Thymus (tissue), 11 donors: ENCODE results near the gene EMILIN1. TPM values are rescaled to one million over a fixed set of nuclear protein-coding genes. Genes with fewer than 3 reads are reported as not detected.

Experiments used
- DNase-seq, 9 donors: peaks; one replicate each; pipeline ENCODE4 v3.0.0-alpha.2; 2013; ENCODE audit warnings: low spot score in 9 of 9, low read depth in 6 of 9, missing footprints in 1 of 9
- H3K27ac ChIP-seq, 2 donors: one replicate each; pipeline ENCODE4 v1.5.1; 2013; ENCODE audit warnings: control low read depth in 1 of 2, low read depth in 1 of 2, low read length in 1 of 2, mild to moderate bottlenecking in 1 of 2, moderate library complexity in 1 of 2
- H3K27me3 ChIP-seq, 2 donors: one replicate each; pipeline ENCODE4 v1.5.1; 2013; ENCODE audit warnings: low read length in 1 of 2; ENCODE audit not compliant: control insufficient read depth in 2 of 2, insufficient read depth in 1 of 2
- H3K36me3 ChIP-seq, 2 donors: one replicate each; pipeline ENCODE4 v1.5.1; 2013; ENCODE audit warnings: low read length in 1 of 2, mild to moderate bottlenecking in 1 of 2, moderate library complexity in 1 of 2; ENCODE audit not compliant: control insufficient read depth in 2 of 2, insufficient read depth in 2 of 2
- H3K4me1 ChIP-seq, 2 donors: one replicate each; pipeline ENCODE4 v1.5.1; 2013; ENCODE audit warnings: low read length in 2 of 2; ENCODE audit not compliant: control insufficient read depth in 2 of 2, insufficient read depth in 2 of 2
- H3K4me3 ChIP-seq, 2 donors: one replicate each; pipeline ENCODE4 v1.5.1; 2013; ENCODE audit warnings: low read length in 2 of 2, control low read depth in 1 of 2, mild to moderate bottlenecking in 1 of 2
- H3K9me3 ChIP-seq, 2 donors: one replicate each; pipeline ENCODE4 v1.5.1; 2013; ENCODE audit warnings: low read length in 1 of 2, mild to moderate bottlenecking in 1 of 2; ENCODE audit not compliant: control insufficient read depth in 2 of 2, insufficient read depth in 1 of 2
- WGBS: extraction: QIAGEN DNeasy Blood & Tissue Kit; methylation state at CpG from one replicate; pipeline ENCODE4 v1.1.7; 2013; 5-methylcytosine and 5-hydroxymethylcytosine counted together
- polyA plus RNA-seq: library from polyadenylated mRNA; stranded (reverse); fragments of 200-250 nt; gene quantifications from one replicate; pipeline ENCODE4 v1.2.3, GENCODE V29; 2013
- total RNA-seq: library from RNA; stranded (reverse); fragments of 120-200 nt; gene quantifications from one replicate; pipeline ENCODE4 v1.2.4, GENCODE V29; 2013
- donor health status: healthy.

EMILIN1 gene
- total and polyA plus RNA-seq, 2 donors, result 8.9 to 9.2 TPM

DNA sequence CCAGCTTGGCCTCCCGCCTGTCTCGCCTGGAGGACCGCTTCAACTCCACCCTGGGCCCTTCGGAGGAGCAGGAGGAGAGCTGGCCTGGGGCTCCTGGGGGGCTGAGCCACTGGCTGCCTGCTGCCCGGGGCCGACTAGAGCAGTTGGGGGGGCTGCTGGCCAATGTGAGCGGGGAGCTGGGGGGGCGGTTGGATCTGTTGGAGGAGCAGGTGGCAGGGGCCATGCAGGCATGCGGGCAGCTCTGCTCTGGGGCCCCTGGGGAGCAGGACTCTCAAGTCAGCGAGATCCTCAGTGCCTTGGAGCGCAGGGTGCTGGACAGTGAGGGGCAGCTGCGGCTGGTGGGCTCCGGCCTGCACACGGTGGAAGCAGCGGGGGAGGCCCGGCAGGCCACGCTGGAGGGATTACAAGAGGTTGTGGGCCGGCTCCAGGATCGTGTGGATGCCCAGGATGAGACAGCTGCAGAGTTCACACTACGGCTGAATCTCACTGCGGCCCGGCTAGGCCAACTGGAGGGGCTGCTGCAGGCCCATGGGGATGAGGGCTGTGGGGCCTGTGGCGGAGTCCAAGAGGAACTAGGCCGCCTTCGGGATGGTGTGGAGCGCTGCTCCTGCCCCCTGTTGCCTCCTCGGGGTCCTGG lies 4.5 kb downstream of the EMILIN1 start:
- Histone ChIP-seq H3K9me3 (no peaks in the 10 kb centered on the region), H3K4me3 (no peak overlapping the region), H3K27ac (no peak overlapping the region), H3K4me1 (peaks cover 28 to 65% of the 10 kb centered on the region in 2 donors), H3K27me3 (peaks cover 0 to 35% of the 10 kb centered on the region in 2 donors), H3K36me3 (no peaks in the 10 kb centered on the region)
- 97% methylated on average over 27 of the region's 27 CpGs for WGBS
- DNase-seq, result no peak

DNA sequence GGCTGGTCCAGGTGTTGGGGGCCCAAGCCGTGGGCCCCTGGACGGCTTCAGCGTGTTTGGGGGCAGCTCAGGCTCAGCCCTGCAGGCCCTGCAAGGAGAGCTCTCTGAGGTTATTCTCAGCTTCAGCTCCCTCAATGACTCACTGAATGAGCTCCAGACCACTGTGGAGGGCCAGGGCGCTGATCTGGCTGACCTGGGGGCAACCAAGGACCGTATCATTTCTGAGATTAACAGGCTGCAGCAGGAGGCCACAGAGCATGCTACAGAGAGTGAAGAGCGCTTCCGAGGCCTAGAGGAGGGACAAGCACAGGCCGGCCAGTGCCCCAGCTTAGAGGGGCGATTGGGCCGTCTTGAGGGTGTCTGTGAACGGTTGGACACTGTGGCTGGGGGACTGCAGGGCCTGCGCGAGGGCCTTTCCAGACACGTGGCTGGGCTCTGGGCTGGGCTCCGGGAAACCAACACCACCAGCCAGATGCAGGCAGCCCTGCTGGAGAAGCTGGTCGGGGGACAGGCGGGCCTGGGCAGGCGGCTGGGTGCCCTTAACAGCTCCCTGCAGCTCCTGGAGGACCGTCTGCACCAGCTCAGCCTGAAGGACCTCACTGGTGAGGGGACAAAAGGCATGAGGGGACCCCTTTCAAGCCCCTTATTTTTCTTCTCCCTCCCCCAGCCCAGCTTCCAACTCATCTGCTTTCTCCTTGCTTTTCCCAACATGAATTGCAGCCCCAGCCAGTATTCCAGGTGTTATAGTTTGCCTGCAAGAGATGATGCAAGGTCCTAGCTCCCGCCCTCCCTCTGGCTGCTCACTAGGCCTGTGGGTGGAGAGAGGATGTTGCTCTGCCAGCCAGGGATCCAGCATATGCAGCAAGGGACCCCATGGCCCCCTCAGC lies 5.2 kb downstream of the EMILIN1 start:
- DNase-seq, result no peak

DNA sequence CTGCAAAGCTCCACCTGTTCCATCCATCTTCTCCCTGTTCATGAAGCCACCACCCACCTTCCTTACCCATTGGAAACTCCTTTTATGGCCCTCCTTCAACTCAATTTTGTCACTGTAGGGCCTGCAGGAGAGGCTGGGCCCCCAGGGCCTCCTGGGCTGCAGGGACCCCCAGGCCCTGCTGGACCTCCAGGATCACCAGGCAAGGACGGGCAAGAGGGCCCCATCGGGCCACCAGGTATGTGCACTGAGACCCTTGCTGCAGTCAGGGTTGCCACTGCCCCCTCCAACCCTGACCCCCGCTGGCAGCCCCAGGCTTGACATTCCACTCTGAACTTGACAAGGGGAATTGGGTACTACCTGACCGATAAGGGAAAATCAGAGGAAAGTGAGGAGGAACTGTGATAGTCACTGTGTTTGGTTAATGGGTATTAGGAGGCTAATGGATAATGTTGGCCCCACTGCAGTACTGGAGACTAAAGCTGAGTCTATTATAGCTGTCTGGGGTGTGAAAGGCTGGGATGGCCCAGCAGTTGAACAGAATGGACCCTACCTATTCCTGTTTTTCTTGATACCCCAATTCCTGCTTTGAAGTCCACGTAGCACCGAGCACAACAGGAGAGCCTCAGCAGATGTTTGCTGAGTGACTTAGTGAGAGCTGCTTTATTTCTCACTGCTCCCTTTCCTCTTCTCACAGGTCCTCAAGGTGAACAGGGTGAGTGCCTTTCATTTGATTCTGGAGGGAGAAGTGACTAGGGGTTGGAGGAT lies 6.1 kb downstream of the EMILIN1 start:
- Histone ChIP-seq H3K27ac (no peak overlapping the region), H3K36me3 (no peaks in the 10 kb centered on the region), H3K27me3 (peaks cover 2 to 39% of the 10 kb centered on the region in 2 donors), H3K9me3 (no peaks in the 10 kb centered on the region), H3K4me3 (no peak overlapping the region), H3K4me1 (peaks cover 28 to 50% of the 10 kb centered on the region in 2 donors)
- 96% methylated on average over 6 of the region's 6 CpGs for WGBS
- DNase-seq, result no peak

More for the DNA sequence above, 5.2 kb downstream of the EMILIN1 start:
- Histone ChIP-seq H3K36me3 (no peaks in the 10 kb centered on the region), H3K4me1 (peaks cover 28 to 58% of the 10 kb centered on the region in 2 donors), H3K4me3 (no peak overlapping the region), H3K9me3 (no peaks in the 10 kb centered on the region), H3K27ac (no peak overlapping the region), H3K27me3 (peaks cover 2 to 37% of the 10 kb centered on the region in 2 donors)
- 97% methylated on average over 20 of the region's 20 CpGs for WGBS

DNA sequence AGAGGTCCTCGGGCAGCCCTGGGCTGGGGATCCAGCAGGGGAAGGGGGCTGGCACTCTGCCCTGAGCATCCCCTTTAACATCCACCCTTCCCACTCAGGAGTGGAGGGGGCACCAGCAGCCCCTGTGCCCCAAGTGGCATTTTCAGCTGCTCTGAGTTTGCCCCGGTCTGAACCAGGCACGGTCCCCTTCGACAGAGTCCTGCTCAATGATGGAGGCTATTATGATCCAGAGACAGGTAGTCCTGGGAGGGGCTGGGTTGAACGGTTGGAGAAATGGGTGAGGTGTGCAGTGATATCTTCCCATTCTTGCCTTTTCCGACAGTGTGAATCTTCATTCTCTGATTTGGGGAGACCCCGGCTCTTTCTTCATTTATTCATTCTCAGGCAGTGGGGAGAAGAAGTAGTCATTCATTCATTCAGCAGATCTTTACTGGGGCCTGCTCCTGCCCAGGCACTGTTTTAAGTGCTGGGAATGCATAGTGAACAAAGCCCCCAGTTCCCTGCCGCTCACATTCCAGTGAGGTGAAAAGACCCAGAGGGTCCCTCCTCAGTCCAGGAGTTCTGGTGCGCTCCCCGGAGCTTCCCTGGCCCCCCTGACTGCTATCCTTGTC lies 6.8 kb downstream of the EMILIN1 start:
- no peaks in the 10 kb centered on the region for H3K36me3 ChIP-seq
- H3K4me1 ChIP-seq, result peaks cover 28 to 43% of the 10 kb centered on the region in 2 donors
- peak overlapping the region; percentile 57 to 78 for H3K4me3 ChIP-seq
- H3K27me3 ChIP-seq, result peaks cover 2 to 41% of the 10 kb centered on the region in 2 donors
- no peaks in the 10 kb centered on the region for H3K9me3 ChIP-seq
- DNase-seq, result no peak
- H3K27ac ChIP-seq, result no peak overlapping the region
- WGBS, result 83% methylated on average over 10 of the region's 10 CpGs

DNA sequence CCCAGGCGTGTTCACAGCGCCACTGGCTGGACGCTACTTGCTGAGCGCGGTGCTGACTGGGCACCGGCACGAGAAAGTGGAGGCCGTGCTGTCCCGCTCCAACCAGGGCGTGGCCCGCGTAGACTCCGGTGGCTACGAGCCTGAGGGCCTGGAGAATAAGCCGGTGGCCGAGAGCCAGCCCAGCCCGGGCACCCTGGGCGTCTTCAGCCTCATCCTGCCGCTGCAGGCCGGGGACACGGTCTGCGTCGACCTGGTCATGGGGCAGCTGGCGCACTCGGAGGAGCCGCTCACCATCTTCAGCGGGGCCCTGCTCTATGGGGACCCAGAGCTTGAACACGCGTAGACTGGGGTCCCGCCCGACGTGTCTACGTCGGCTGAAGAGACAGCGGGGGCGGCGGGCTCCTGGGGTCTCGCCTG lies 7.3 kb downstream of the EMILIN1 start:
- peak overlapping the region; percentile 57 to 78 for H3K4me3 ChIP-seq
- peaks cover 28 to 38% of the 10 kb centered on the region in 2 donors for H3K4me1 ChIP-seq
- DNase-seq, result peak in 3 of 9 donors; percentile 32 to 33 (median 33)
- peaks cover 2 to 41% of the 10 kb centered on the region in 2 donors for H3K27me3 ChIP-seq
- H3K27ac ChIP-seq, result peak overlapping the region in 1 of 2 donors; percentile 90
- 7% methylated on average over 38 of the region's 38 CpGs for WGBS
- no peaks in the 10 kb centered on the region for H3K36me3 ChIP-seq
- H3K9me3 ChIP-seq, result no peaks in the 10 kb centered on the region

DNA sequence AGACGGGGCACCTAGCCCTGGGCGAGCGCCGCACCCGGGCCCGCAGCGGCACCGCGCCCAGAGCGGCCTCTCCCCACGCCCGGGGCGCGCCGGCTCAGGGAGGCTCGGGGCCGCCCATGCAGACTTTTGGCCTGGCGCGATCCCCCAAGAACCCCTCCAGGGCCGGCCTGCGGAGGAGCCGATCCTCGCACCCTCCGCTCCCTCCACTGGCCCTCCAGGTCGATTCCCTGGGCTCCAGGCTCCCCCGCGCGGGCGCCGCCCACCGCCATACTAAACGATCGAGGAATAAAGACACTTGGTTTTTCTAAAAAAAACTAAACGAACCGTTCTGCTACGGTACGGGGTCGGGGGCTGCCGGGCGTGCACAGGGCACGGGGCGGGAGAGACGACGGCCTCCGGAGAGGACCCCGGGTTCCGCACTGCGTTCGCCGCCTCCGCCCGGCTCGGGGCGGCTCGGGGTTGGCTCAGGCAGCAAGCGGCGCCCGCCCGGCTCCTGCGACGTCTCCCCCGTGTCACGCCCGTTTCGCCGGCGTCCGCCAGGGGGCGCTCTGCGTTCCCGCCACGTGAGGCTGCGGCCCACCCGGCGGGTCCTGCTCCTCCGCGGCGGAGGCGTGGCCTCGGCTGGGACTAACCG lies 7.8 kb downstream of the EMILIN1 start:
- H3K27me3 ChIP-seq, result peaks cover 2 to 41% of the 10 kb centered on the region in 2 donors
- DNase-seq, result peak; percentile 78 to 98 (median 94)
- H3K27ac ChIP-seq, result peak overlapping the region; percentile 72 to 90
- H3K9me3 ChIP-seq, result no peaks in the 10 kb centered on the region
- peak overlapping the region; percentile 57 to 78 for H3K4me3 ChIP-seq
- WGBS, result under 1% methylated on average over 81 of the region's 81 CpGs
- H3K36me3 ChIP-seq, result no peaks in the 10 kb centered on the region
- H3K4me1 ChIP-seq, result peaks cover 28 to 33% of the 10 kb centered on the region in 2 donors

DNA sequence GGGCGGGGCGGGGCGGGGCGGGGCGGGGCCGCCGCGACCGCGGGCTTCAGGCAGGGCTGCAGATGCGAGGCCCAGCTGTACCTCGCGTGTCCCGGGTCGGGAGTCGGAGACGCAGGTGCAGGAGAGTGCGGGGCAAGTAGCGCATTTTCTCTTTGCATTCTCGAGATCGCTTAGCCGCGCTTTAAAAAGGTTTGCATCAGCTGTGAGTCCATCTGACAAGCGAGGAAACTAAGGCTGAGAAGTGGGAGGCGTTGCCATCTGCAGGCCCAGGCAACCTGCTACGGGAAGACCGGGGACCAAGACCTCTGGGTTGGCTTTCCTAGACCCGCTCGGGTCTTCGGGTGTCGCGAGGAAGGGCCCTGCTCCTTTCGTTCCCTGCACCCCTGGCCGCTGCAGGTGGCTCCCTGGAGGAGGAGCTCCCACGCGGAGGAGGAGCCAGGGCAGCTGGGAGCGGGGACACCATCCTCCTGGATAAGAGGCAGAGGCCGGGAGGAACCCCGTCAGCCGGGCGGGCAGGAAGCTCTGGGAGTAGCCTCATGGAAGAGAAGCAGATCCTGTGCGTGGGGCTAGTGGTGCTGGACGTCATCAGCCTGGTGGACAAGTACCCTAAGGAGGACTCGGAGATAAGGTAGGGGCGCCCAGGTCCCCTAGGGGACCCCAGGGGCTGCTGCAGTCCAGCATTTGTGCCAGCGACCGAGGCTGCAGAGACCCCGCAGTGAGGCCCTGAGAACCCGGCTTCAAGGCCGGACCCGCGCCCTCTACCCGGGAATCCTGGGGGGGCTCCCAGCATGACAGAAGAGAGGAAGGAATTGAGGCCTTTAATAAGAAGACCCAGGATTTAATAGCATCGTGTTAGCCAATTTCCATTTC lies 8.5 kb downstream of the EMILIN1 start, which contains the start of gene KHK:
Gene KHK (plus strand): TSS at position 49 of the 870 bp plus-strand sequence. CDS start 488 bp downstream, at position 537.
- Histone ChIP-seq H3K9me3 (no peaks in the 10 kb centered on the region), H3K27ac (peak within 1 kb of the TSS; percentile 88 to 90), H3K27me3 (peaks cover 2 to 41% of the 10 kb centered on the region in 2 donors), H3K4me3 (peak within 1 kb of the TSS; percentile 57 to 78), H3K36me3 (no peaks in the 10 kb centered on the region), H3K4me1 (peaks cover 21 to 25% of the 10 kb centered on the region in 2 donors)
- DNase-seq, result no peak
- 18% methylated on average over 54 of the region's 54 CpGs for WGBS
